Chondrocyte (in vitro differentiated cells): ENCODE measurements around the gene CD40. TPM values are rescaled to one million over a fixed set of nuclear protein-coding genes. Genes with fewer than 3 reads are reported as not detected.

ENCODE experiments used
- DNase-seq: peaks from one replicate; pipeline ENCODE4 v3.0.0; 2021; ENCODE audit warnings: mixed read lengths, low spot score
- H3K27ac Mint-ChIP-seq: one replicate; pipeline ENCODE4 v1.8.0; 2021; ENCODE audit warnings: mild to moderate bottlenecking, moderate library complexity, mixed read lengths; ENCODE audit not compliant: unreplicated experiment
- H3K27me3 Mint-ChIP-seq: 2 replicates; pipeline ENCODE4 v1.8.0; 2021; ENCODE audit warnings: low read depth, mixed read lengths
- H3K36me3 Mint-ChIP-seq: 2 replicates; pipeline ENCODE4 v1.8.0; 2021; ENCODE audit warnings: low read depth, mixed read lengths
- H3K4me1 Mint-ChIP-seq: 2 replicates; pipeline ENCODE4 v1.8.0; 2021; ENCODE audit warnings: low read depth, mild to moderate bottlenecking, mixed read lengths
- H3K4me3 Mint-ChIP-seq: one replicate; pipeline ENCODE4 v1.8.0; 2021; ENCODE audit warnings: mild to moderate bottlenecking, moderate library complexity, mixed read lengths; ENCODE audit not compliant: unreplicated experiment
- H3K9me3 Mint-ChIP-seq: 2 replicates; pipeline ENCODE4 v1.8.0; 2021; ENCODE audit warnings: low read depth, mixed read lengths
- total RNA-seq: library from RNA; stranded (reverse); gene quantifications from 3 replicates; pipeline ENCODE4 v1.2.1, GENCODE V29; 2021
- TF ChIP-seq, protein P1 (sequence below): fragments of 200-600 bp; sonication (generic); IDR thresholded peaks from 2 replicates; pipeline ENCODE4 v1.5.0; 2021; ENCODE audit warnings: antibody characterized with exemption, mild to moderate bottlenecking, moderate library complexity

CD40 gene
- total RNA-seq, 1 donor from 2014 or later: 2.5 TPM

GRCh38 chr20:46119547-46119946 is 1.4 kb downstream of the CD40 start:
- H3K9me3 Mint-ChIP-seq: no peaks in the 10 kb centered on the region
- no peak overlapping the region for H3K27ac Mint-ChIP-seq
- no peak for DNase-seq
- TF ChIP-seq, protein P1, sequence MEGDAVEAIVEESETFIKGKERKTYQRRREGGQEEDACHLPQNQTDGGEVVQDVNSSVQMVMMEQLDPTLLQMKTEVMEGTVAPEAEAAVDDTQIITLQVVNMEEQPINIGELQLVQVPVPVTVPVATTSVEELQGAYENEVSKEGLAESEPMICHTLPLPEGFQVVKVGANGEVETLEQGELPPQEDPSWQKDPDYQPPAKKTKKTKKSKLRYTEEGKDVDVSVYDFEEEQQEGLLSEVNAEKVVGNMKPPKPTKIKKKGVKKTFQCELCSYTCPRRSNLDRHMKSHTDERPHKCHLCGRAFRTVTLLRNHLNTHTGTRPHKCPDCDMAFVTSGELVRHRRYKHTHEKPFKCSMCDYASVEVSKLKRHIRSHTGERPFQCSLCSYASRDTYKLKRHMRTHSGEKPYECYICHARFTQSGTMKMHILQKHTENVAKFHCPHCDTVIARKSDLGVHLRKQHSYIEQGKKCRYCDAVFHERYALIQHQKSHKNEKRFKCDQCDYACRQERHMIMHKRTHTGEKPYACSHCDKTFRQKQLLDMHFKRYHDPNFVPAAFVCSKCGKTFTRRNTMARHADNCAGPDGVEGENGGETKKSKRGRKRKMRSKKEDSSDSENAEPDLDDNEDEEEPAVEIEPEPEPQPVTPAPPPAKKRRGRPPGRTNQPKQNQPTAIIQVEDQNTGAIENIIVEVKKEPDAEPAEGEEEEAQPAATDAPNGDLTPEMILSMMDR: no peak
- H3K4me1 Mint-ChIP-seq: peaks cover 14% of the 10 kb centered on the region
- peaks cover 35% of the 10 kb centered on the region for H3K27me3 Mint-ChIP-seq
- peaks cover 3% of the 10 kb centered on the region for H3K36me3 Mint-ChIP-seq
- no peak overlapping the region for H3K4me3 Mint-ChIP-seq

- Mint-ChIP-seq H3K36me3 (peaks cover 3% of the 10 kb centered on the region), H3K27me3 (peaks cover 32% of the 10 kb centered on the region), H3K4me3 (no peak overlapping the region), H3K4me1 (peaks cover 14% of the 10 kb centered on the region), H3K27ac (no peak overlapping the region), H3K9me3 (no peaks in the 10 kb centered on the region)
- DNase-seq: no peak
- TF ChIP-seq, protein P1: no peak
Observed at GRCh38 chr20:46120136-46120535, 2.0 kb downstream of the CD40 start.

DNA sequence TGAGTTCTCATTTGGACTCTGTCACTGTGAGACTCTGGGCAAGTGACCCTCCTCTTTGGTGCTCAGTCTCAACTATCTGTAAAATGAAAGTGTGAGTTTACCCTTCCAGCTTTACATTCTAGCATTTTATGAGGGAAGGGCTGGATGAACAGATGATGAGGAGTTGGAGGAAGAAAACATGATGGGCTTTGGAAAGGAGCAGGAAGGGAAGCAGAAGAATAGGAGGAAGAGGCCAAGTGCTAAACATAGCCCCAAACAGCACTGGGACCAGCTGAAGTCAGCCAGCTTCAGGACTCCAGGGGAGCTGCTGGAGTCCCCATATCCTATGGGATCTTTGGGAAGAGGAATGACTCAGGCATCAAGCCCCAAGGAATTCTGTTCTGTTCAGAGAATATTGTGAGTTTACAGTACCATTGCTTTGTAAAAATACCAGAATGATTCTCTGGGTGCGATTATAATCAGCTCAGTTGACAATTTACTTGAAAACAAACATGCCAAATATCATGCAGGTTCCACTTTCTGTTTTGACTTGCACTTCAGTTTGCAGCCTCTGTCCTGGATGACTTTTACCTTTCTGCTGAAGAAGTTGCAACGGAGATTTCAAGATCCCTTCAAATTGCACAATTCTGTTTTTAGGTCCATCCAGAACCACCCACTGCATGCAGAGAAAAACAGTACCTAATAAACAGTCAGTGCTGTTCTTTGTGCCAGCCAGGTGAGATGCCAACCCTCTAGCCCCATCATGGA is 3.2 kb downstream of the CD40 start:
- H3K27me3 Mint-ChIP-seq: peaks cover 31% of the 10 kb centered on the region
- H3K27ac Mint-ChIP-seq: no peak overlapping the region
- H3K9me3 Mint-ChIP-seq: no peaks in the 10 kb centered on the region
- peaks cover 14% of the 10 kb centered on the region for H3K4me1 Mint-ChIP-seq
- no peak for DNase-seq
- peaks cover 3% of the 10 kb centered on the region for H3K36me3 Mint-ChIP-seq
- H3K4me3 Mint-ChIP-seq: no peak overlapping the region
- TF ChIP-seq, protein P1: no peak

DNA sequence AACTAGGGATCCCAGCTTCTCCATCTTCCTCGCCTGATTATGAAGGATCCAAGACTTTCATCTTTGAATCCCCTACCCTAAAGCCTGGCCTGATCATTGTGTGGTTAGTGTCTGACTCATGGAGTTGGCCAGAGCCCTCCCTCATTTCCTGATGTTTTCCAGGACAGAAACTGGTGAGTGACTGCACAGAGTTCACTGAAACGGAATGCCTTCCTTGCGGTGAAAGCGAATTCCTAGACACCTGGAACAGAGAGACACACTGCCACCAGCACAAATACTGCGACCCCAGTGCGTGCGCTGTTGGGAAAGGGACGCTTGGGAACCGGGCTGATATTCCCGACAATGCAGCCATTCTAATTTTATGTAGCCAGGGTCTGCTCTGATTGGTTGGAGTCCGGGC is 4.0 kb downstream of the CD40 start:
- peaks cover 3% of the 10 kb centered on the region for H3K36me3 Mint-ChIP-seq
- no peak overlapping the region for H3K4me3 Mint-ChIP-seq
- no peak overlapping the region for H3K27ac Mint-ChIP-seq
- peaks cover 14% of the 10 kb centered on the region for H3K4me1 Mint-ChIP-seq
- TF ChIP-seq, protein P1: no peak
- H3K9me3 Mint-ChIP-seq: no peaks in the 10 kb centered on the region
- no peak for DNase-seq
- H3K27me3 Mint-ChIP-seq: peaks cover 35% of the 10 kb centered on the region

GRCh38 chr20:46122516-46123481 is 4.7 kb downstream of the CD40 start:
- no peaks in the 10 kb centered on the region for H3K9me3 Mint-ChIP-seq
- no peak overlapping the region for H3K4me3 Mint-ChIP-seq
- H3K4me1 Mint-ChIP-seq: peaks cover 10% of the 10 kb centered on the region

More at GRCh38 chr20:46122516-46123481, 4.7 kb downstream of the CD40 start:
- Mint-ChIP-seq H3K27me3 (peaks cover 40% of the 10 kb centered on the region), H3K27ac (no peak overlapping the region), H3K36me3 (peaks cover 3% of the 10 kb centered on the region)
- TF ChIP-seq, protein P1: no peak
- no peak for DNase-seq
